B cell (primary cell): ENCODE results near the gene MUS81. TPM values are rescaled to one million over a fixed set of nuclear protein-coding genes. Genes with fewer than 3 reads are reported as not detected.
A peak's percentile ranks its signal among the peaks of the same experiment; 100 is the strongest.

Experiments
- ATAC-seq: fragments of 200-7000 bp; cut with Tn5 transposase; one replicate; pipeline ENCODE4 v1.10.0; 2021; ENCODE audit warnings: low read depth, mild to moderate bottlenecking, moderate number of reproducible peaks, moderate library complexity
- CTCF ChIA-PET: fragments of 350-600 bp; sonication (Branson Sonifier 250); formaldehyde crosslinking; loops from one replicate; lab custom pipeline; 2021; ENCODE audit warnings: antibody characterized with exemption, inconsistent platforms; lab: Charles Lee
- POLR2A ChIA-PET: fragments of 350-600 bp; sonication (Branson Sonifier 250); formaldehyde crosslinking; loops from one replicate; lab custom pipeline; 2021; ENCODE audit warnings: antibody characterized with exemption; lab: Charles Lee
- DNase-seq: peaks from one replicate; pipeline ENCODE4 v3.0.0; 2013
- H2AFZ ChIP-seq: 2 replicates; pipeline ENCODE4 v1.6.1; 2012; ENCODE audit warnings: mild to moderate bottlenecking, low read depth, low read length; ENCODE audit not compliant: insufficient read depth, poor library complexity, severe bottlenecking
- H3K27ac ChIP-seq, 2 donors: 1 replicate in 1 of 2; 2 replicates in 1 of 2; pipeline ENCODE4 v1.5.1; 2012 to 2013; ENCODE audit warnings: low read length in 2 of 2, mild to moderate bottlenecking in 2 of 2, moderate library complexity in 1 of 2
- H3K27me3 ChIP-seq, 4 experiments: fragments of 200-600 bp in 1 of 4; sonication (generic) in 1 of 4; replicated peaks in 1 of 4; 1 replicate in 2 of 4; 2 replicates in 2 of 4; pipeline versions ENCODE4 v1.6.1 to v1.7.0; 2013 to 2016; ENCODE audit warnings: low read length in 3 of 4, mild to moderate bottlenecking in 2 of 4, mixed read lengths in 1 of 4, moderate library complexity in 1 of 4; ENCODE audit not compliant: insufficient read depth in 4 of 4, control insufficient read depth in 3 of 4; ENCODE audit errors: control extremely low read depth in 1 of 4
- H3K36me3 ChIP-seq, 2 experiments: replicated peaks in 1 of 2; 1 replicate in 1 of 2; 2 replicates in 1 of 2; pipeline versions ENCODE4 v1.6.1 to v1.7.1; 2013; ENCODE audit warnings: low read length in 1 of 2; ENCODE audit not compliant: insufficient read depth in 2 of 2, control insufficient read depth in 1 of 2; ENCODE audit errors: control extremely low read depth in 1 of 2, extremely low read depth in 1 of 2
- H3K4me1 ChIP-seq, 2 donors: fragments of 200-600 bp in 1 of 2; sonication (generic) in 1 of 2; 1 replicate in 1 of 2; 2 replicates in 1 of 2; pipeline versions ENCODE4 v1.5.1 to v1.6.1; 2013 to 2017; ENCODE audit warnings: low read length in 2 of 2; ENCODE audit not compliant: control insufficient read depth in 2 of 2, insufficient read depth in 2 of 2
- H3K4me2 ChIP-seq: replicated peaks from 2 replicates; pipeline ENCODE3; 2012; ENCODE audit warnings: mild to moderate bottlenecking, low read depth, low read length; ENCODE audit not compliant: poor library complexity, severe bottlenecking
- H3K4me3 ChIP-seq, 5 experiments: fragments of 200-600 bp in 1 of 5; sonication (generic) in 1 of 5; 1 replicate in 3 of 5; 2 replicates in 2 of 5; pipeline versions ENCODE4 v1.5.1 to v1.7.0; 2011 to 2016; ENCODE audit warnings: low read length in 4 of 5, mild to moderate bottlenecking in 4 of 5, low read depth in 2 of 5, control low read depth in 1 of 5, moderate library complexity in 1 of 5; ENCODE audit not compliant: insufficient read depth in 1 of 5; ENCODE audit errors: control extremely low read depth in 1 of 5, extremely low read depth in 1 of 5
- H3K79me2 ChIP-seq: fragments of 200-600 bp; sonication (generic); one replicate; pipeline ENCODE4 v1.6.0; 2016; ENCODE audit warnings: low read length; ENCODE audit not compliant: control insufficient read depth, insufficient read depth
- H3K9ac ChIP-seq: fragments of 200-600 bp; sonication (generic); 2 replicates; pipeline ENCODE4 v1.6.1; 2017; ENCODE audit warnings: mild to moderate bottlenecking, low read length, moderate library complexity
- H3K9me3 ChIP-seq, 3 donors: one replicate each; pipeline versions ENCODE4 v1.6.1 to v1.7.1; 2013; ENCODE audit warnings: low read length in 2 of 3; ENCODE audit not compliant: control insufficient read depth in 2 of 3, insufficient read depth in 1 of 3; ENCODE audit errors: control extremely low read depth in 1 of 3
- H4K20me1 ChIP-seq: 2 replicates; pipeline ENCODE4 v1.6.0; 2012; ENCODE audit warnings: mild to moderate bottlenecking, low read length; ENCODE audit not compliant: insufficient read depth, control insufficient read depth, poor library complexity, severe bottlenecking
- H3K27ac Mint-ChIP-seq: one replicate; pipeline ENCODE4 v1.8.0; 2021; ENCODE audit warnings: mixed read lengths
- H3K27me3 Mint-ChIP-seq: one replicate; pipeline ENCODE4 v1.8.0; 2021; ENCODE audit warnings: mixed read lengths
- H3K4me1 Mint-ChIP-seq: one replicate; pipeline ENCODE4 v1.8.0; 2021; ENCODE audit warnings: mixed read lengths
- H3K4me3 Mint-ChIP-seq: one replicate; pipeline ENCODE4 v1.8.0; 2021; ENCODE audit warnings: mixed read lengths
- H3K9me3 Mint-ChIP-seq: one replicate; pipeline ENCODE4 v1.8.0; 2022; ENCODE audit warnings: mixed read lengths; ENCODE audit not compliant: insufficient read depth
- EZH2 ChIP-seq: IDR thresholded peaks from 2 replicates; pipeline ENCODE4 v1.6.1; 2012; ENCODE audit warnings: borderline replicate concordance, low read depth, mild to moderate bottlenecking, moderate library complexity, low read length; ENCODE audit not compliant: insufficient read depth, poor library complexity, severe bottlenecking
- whole genome bisulfite sequencing: methylation state at CpG from one replicate; pipeline ENCODE4 v1.1.5; 2013; ENCODE audit warnings: missing lambda C conversion rate; ENCODE audit not compliant: insufficient coverage; 5-methylcytosine and 5-hydroxymethylcytosine counted together
- intact Hi-C: fragments of 100-400 bp; cut with micrococcal nuclease; formaldehyde crosslinking; loops from one replicate; pipeline ENCODE4 v1.10.0; 2022
- polyA plus RNA-seq: library from polyadenylated mRNA; depleted of rRNA; stranded (reverse); fragments of >200 nt; gene quantifications from 2 replicates; pipeline ENCODE4 v1.2.3, GENCODE V29; 2012
- total RNA-seq, 2 donors: library from RNA; stranded (reverse); fragments of 120-200 nt in 1 of 2; gene quantifications; 1 replicate in 1 of 2; 2 replicates in 1 of 2; pipeline versions ENCODE4 v1.2.3 to v1.2.4, GENCODE V29; 2013 to 2022
- TF ChIP-seq, protein P1 (sequence below): fragments of 200-600 bp; IDR thresholded peaks from one replicate; pipeline ENCODE4 v1.8.0; 2022; ENCODE audit warnings: antibody characterized with exemption, mild to moderate bottlenecking

Gene MUS81
- total and polyA plus RNA-seq, 2 donors (not counting 1 experiment from before 2014, with no cell fraction given): 74.5 to 134 TPM

DNA sequence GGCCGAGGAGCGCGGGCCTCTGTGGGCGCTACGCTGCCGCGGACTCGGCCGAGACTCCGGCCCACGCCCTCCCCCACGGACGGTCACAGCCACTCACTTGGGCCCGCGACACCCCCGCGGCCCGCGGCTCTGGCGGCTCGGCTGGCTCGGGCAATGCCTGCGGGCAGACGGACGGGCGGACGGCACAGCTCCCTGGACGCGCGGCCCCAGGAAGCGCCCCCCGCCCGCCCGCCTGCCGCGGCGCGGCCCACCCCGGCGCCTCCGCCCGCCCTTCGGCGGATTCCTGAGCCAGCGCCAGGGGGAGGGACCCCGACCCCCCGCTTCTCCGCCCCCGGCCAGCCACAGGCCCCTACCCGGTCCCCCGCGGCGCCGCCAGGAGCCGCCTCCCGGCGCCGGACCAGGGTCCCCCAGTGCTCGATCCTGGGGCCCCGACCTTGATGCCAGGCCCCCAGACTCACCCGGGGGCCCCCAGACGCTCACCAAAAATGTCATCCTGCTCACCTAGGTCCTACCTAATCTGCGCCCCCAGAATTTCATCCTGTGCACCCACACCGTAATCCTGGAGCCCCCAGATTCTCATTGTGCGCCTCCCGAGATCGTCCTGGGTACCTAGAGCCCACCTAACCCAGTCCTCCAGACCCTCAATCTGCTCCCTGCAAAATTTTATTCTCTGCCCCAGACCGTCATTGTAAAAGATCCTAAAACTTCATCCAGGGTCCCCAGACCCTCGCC, 12.5 kb downstream of the MUS81 start, which contains the start of gene EFEMP2:
Gene EFEMP2, minus strand, starts transcription at position 215 of the 732 bp plus-strand sequence. CDS start 446 bp downstream, outside the sequence.
- Histone ChIP-seq H3K36me3 (no peaks in the 10 kb centered on the region), H3K9ac (peak within 1 kb of the TSS; percentile 70), H3K4me2 (peak within 1 kb of the TSS; percentile 91), H3K27ac (peak within 1 kb of the TSS; percentile 81 to 91), H3K4me3 (peak within 1 kb of the TSS; percentile 52 to 79 (median 63)), H3K4me1 (peaks cover 10 to 29% of the 10 kb centered on the region in 2 donors), H4K20me1 (no peaks in the 10 kb centered on the region), H3K79me2 (no peaks in the 10 kb centered on the region), H2AFZ (peak within 1 kb of the TSS; percentile 85), H3K9me3 (no peaks in the 10 kb centered on the region), H3K27me3 (no peaks in the 10 kb centered on the region)
- H3K27ac Mint-ChIP-seq: peak within 1 kb of the TSS; percentile 91
- no peak for TF ChIP-seq EZH2
- TF ChIP-seq, protein P1, sequence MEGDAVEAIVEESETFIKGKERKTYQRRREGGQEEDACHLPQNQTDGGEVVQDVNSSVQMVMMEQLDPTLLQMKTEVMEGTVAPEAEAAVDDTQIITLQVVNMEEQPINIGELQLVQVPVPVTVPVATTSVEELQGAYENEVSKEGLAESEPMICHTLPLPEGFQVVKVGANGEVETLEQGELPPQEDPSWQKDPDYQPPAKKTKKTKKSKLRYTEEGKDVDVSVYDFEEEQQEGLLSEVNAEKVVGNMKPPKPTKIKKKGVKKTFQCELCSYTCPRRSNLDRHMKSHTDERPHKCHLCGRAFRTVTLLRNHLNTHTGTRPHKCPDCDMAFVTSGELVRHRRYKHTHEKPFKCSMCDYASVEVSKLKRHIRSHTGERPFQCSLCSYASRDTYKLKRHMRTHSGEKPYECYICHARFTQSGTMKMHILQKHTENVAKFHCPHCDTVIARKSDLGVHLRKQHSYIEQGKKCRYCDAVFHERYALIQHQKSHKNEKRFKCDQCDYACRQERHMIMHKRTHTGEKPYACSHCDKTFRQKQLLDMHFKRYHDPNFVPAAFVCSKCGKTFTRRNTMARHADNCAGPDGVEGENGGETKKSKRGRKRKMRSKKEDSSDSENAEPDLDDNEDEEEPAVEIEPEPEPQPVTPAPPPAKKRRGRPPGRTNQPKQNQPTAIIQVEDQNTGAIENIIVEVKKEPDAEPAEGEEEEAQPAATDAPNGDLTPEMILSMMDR: no peak
- peak within 1 kb of the TSS; percentile 92 for H3K4me3 Mint-ChIP-seq
- WGBS: 6% methylated on average over 67 of the region's 69 CpGs
- ChIA-PET POLR2A (interaction anchor here (0.6 to 2.3 kb wide), 4 partner anchors 12 to 29 kb away, joined by 4 to 24 read pairs (median 18); partner anchors contain the start of genes CFL1, FIBP and MUS81), CTCF (interaction anchor here (0.7 to 7.0 kb wide), 5 partner anchors 10 to 21 kb away, joined by 3 to 71 read pairs (median 65); partner anchors contain the start of genes CCDC85B, CFL1, FIBP and MUS81)
- peaks cover 26% of the 10 kb centered on the region for H3K4me1 Mint-ChIP-seq
- ATAC-seq: no peak
- no peak for DNase-seq
- intact Hi-C loops: loop anchor here (2.0 to 5.0 kb wide), 3 partner anchors 14 to 180 kb away; partner anchors contain the start of genes CFL1, FIBP and SF3B2
- no peaks in the 10 kb centered on the region for H3K9me3 Mint-ChIP-seq
- peaks cover 5% of the 10 kb centered on the region for H3K27me3 Mint-ChIP-seq
